ENCODE data around the gene KIAA0408.

KIAA0408 gene

DNA sequence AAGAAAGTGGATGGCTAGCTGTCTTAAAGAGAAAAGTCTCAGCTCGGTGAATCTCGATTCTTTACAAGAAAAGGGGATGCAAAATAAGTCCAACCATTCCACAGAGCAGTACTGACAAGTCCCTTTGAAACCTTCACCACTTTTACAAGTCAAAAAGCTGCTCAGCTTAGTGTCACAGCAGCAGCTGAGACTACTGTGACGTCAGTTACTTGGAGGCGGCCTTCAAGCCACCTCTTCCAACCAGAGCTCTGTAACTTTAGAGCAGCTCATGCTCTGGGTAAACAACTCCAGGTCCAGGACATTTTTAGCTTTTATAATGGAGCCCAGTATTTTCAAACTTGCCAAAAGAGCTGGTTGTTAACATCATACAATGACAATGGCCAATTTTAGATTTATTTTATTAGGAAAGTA lies at the start of gene KIAA0408:
Gene KIAA0408, minus strand, starts transcription at position 159 of the 411 bp plus-strand sequence. CDS start 5,408 bp downstream, outside the sequence.
- no peak for DNase-seq

- DNase-seq, result no peak
Measured at GRCh38 chr6:127506894-127507293, 47.7 kb upstream of the KIAA0408 start.

DNA sequence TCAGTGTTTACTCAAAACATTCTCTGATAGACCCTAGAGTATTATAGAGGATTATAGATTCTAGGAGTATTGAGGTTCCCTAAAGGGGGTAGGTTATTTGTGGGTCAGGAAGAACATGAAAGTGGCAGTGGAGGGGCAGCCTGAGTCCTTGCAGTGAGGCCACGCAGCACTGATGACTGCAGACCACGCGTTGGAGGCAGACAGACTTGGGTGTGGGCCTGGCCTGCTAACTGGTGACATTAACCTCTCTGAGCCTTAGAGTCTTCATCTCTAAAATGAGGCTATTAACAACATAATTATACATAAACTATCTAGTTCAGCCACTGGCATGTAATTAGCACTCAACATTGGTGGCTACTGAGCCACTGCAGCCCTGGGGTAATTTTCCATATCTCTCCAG lies 43.8 kb upstream of the KIAA0408 start:
- no peak for DNase-seq

- no peak for DNase-seq
Measured at GRCh38 chr6:127497410-127497809, 38.2 kb upstream of the KIAA0408 start.

DNA sequence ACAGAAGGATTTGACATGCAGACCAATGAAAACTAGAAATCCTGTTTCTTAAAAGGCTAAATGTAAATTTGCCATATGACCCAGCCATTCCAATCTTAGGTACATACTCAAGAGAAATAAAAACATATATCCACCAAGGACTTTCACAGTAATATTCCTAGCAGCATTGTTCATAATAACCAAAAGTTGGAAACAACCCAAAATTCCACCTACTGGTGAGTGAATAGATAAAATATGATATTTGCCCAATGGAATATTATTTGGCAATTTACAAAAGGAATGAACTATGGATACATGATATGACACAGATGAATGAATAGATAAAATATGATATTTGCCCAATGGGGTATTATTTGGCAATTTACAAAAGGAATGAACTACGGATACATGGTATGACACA lies 37.3 kb upstream of the KIAA0408 start:
- DNase-seq, result no peak

DNA sequence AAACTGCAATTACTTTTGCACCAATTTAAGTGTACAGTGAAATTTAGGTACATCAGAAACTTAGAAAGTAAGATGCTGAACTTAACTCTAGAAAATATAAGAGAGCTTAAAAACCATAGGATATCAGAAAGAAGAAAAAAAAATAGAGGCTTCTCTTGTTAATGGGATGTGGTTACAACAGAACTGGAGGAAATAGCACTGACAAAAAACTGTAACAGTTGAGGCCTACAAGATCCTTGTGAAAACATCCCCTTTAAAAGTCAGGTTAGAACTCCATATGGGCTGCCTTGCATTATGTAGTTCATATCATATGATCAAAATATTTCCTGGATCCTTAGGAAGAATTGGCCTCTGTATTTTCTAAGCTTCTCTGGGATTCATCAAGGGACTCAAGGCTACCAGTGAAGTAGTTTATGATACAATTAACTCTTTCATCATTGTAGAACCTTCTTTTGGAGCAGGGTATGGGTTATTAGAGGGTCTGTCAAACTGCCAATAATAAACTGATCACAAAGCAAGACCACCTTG lies 35.1 kb upstream of the KIAA0408 start:
- no peak for DNase-seq

DNA sequence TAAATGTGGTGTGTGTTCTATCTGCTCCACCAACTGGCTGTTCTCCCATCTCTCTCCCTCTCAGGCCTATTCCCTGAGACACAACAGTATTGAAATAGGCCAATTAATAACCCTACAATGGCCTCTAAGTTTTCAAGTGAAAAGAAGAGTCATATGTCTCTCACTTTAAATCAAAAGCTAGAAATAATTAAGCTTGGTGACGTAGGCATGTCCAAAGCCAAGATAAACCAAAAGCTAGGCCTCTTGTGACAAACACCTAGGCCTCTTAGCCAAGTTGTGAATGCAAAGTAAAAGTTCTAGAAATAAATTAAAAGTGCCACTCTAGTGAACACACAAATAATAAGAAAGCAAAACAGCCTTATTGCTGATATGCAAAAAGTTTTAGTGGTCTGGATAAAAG lies 30.1 kb upstream of the KIAA0408 start:
- DNase-seq, result no peak

- no peak for DNase-seq
Measured at GRCh38 chr6:127486934-127487333, 27.7 kb upstream of the KIAA0408 start.

DNA sequence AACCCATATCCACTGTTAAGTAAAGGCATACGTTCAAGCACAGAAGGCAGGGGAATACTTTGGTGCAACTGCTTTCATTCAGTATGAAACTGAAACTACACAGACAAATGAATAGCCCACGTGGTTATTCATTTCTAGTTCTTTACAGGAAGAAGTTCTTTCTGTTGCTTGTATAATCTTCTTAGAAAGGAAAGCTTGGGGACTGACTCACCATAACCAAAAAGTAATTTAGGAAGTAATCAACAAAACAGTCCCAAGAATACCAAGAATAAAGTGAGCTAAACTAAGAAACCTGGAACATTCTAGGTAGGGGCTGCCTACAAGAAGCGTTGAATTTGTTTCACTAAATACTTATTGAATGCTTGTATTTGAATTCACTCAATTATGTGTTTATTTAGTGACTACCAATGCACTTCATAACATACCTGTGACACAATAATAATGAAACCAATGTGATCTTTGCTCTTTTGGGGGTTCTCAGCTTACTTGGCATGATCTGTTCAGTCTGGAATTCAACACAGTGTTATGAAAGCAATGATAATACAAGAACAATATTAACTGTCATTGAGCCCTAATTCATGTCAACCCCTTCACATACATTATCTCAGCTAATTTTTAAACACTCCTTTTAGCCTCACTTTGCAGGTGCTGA lies 25.1 kb upstream of the KIAA0408 start:
- no peak for DNase-seq

GRCh38 chr6:127483399-127484055 lies 24.3 kb upstream of the KIAA0408 start:
- DNase-seq, result no peak

- no peak for DNase-seq
Measured at GRCh38 chr6:127482325-127482724, 23.1 kb upstream of the KIAA0408 start.

DNA sequence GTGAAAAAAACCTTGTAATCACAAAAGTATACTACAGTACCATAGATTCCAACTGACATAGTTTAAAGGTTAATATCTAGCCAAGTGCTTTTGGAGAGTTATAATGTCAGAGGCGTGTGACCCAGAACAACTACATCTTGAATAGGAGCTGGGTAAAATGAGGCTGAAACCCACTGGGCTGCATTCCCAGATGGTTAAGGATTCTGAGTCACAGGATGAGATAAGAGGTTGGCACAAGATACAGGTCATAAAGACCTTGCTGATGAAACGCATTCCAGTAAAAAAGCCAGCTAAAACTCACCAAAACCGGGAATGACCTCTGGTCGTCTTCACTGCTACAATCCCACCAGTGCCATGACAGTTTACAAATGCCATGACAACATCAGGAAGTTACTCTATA lies 22.4 kb upstream of the KIAA0408 start:
- DNase-seq, result no peak

DNA sequence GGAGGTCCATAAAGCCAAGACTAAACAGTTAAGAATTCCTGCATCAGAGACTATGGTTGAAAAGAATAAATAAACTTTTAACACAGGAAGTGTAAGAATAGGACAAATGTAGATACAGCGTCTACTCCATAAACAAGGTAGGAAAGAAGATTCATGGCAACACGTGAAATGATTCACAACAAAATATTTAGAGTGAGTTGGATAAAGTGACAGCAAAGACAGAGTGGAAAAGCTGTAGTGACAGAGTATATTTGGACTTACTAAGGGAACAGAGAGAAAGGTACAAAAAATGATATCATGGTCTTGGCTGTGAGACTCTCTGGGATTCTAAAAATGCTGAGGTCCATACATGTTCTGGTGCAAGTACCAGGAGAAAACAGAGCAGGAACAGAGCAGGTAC lies 21.9 kb upstream of the KIAA0408 start:
- no peak for DNase-seq

DNA sequence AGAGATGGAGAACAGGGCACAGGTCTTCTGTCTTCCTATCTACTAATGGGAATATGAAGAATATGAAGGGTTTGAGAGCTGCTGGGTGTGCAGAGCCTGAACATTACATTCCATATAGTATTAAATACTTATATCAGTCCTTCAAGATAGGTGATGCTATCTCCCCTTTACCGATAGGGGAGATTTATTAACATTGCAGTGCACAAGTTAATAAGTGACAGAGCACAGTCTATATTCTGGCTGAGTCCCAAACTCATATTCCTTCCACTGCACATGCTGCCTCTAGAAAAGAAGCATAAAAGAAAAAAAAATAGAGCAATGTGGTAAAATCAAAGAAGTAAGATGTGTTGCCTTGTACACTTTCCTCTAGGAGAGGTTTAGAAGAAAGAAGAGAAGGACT lies 18.5 kb upstream of the KIAA0408 start:
- no peak for DNase-seq

DNA sequence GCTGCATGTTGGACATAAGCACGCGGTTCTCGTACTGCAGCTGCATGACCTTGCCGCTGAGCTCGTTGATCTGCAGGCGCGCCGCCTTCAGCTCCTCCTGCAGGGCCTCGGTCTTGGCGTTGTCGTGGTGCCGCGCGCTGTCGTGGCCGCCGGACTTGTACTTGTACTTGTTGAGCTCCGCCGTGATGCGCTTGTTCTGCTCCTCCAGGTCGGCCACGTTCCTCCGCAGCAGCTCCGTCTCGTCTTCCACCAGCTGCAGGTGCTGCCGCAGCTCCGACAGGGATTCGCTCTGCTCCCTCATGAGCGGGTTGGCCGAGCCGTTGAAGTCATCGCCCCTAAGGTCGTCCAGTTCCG lies 16.6 kb upstream of the KIAA0408 start:
- no peak for DNase-seq

GRCh38 chr6:127475135-127475822 lies 16.1 kb upstream of the KIAA0408 start:
- DNase-seq, result no peak

- DNase-seq, result no peak
Measured at GRCh38 chr6:127471379-127472255, 12.4 kb upstream of the KIAA0408 start.

DNA sequence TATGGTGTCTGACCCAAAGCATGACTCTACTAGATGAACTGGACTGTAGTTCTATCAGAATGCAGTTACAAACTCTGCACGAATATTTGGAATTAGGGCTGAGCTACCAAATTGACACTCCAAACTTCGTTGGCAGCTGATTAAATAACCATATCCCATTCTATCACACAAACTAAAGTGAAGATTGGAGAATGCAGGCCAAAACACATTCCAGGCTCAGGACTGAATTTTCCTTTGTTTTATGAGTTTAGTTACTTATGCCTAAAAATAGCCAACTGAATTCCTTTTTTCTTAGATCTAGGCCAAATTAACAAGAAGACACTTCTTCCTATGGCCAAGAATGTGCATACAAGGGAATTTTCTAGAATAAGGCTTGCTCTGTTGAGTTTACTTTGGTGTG lies 9.7 kb upstream of the KIAA0408 start:
- DNase-seq, result no peak

DNA sequence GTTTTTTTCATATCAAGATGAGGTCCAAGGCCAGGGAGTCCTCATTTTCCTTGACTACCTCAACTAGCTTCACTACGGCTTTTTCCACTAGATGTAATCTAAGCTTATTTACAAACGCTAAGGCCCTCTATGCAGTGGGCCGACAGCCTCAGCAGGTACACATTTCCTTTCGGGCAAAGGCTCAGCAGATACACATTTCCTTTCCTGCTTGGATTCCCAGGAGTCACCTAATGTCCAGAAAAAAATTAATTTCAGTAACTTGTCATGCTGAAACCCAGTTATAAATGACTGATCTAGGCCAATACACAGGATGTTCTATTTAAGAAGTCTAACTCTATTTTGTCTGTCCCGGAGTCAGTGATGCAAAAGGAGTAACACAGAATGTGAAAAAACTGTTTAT lies 7.2 kb upstream of the KIAA0408 start:
- DNase-seq, result no peak

DNA sequence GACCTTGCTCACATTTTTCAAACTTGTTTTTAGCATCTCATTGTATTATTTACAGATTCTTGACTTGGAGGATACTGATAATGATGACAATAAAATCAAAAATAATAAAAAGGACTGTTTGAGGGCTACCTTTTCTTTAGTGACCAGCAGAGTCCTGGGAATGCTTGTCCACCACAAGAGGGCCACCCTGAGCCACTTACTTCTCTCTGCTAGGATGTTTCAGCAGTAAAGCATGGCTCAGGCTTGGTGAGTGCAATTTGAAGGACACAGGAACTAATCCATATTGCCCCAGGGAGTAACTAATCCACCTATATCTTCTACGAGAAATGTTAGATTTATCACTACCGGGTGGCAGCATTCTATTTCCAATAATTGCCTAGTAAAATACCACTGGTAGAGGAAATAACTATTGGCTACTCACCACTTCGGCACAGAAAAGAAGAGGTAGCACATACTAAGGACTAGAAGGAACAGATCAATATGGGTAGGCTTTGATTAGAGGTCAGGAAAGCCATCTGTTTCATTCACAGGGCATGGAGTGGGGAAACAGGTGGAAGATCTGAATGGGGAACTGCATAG lies 5.8 kb upstream of the KIAA0408 start:
- no peak for DNase-seq

DNA sequence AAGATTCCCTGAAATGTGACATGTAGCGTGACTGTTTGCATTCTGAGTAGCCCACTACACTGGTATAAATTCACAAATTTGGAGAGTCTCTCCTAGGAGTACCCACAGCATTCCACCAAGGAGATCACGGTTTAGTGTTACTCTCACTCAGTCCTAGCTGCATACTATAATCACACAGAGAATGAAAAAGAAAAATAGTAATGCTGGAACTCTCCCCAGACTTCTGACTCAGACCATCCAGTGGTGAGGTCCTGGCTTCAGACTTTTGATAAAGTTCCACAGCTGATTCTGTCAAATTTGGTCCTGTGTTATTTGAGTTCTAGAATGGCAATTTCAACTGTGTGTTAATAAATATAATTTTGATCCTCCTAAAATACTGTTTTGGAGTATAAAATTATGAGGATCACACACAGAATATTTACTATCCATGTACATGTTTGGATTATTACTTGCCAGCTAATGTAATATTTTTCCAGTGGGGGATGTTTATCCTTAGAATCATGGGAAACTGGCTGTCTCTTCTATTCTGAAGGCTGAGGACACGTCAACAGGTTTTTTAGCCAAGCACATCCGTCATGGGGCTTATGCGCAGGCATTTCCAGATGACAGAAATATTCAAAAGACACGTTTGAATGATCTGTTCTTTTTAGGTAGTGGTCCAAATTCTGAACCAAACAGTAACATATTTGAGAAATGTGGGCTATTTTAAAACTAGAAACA lies 5.1 kb upstream of the KIAA0408 start:
- DNase-seq, result no peak

- DNase-seq, result no peak
Measured at GRCh38 chr6:127463056-127463455, 3.9 kb upstream of the KIAA0408 start.

All from GOT3 (cell line).